Progenitor cell of endocrine pancreas (in vitro differentiated cells): ENCODE measurements around the gene PRR16. TPM values are rescaled to one million over a fixed set of nuclear protein-coding genes. Genes with fewer than 3 reads are reported as not detected.

Experiments
- DNase-seq: peaks from one replicate; pipeline ENCODE4 v3.0.0; 2021; ENCODE audit warnings: low spot score; ENCODE audit not compliant: unreplicated experiment
- H3K27ac Mint-ChIP-seq: 2 replicates; pipeline ENCODE4 v1.8.0; 2021; ENCODE audit warnings: mild to moderate bottlenecking, moderate library complexity, mixed read lengths
- H3K27me3 Mint-ChIP-seq: 2 replicates; pipeline ENCODE4 v1.8.0; 2021; ENCODE audit warnings: mixed read lengths
- H3K36me3 Mint-ChIP-seq: 2 replicates; pipeline ENCODE4 v1.8.0; 2022; ENCODE audit warnings: mixed read lengths; ENCODE audit not compliant: insufficient read depth
- H3K4me1 Mint-ChIP-seq: 2 replicates; pipeline ENCODE4 v1.8.0; 2021; ENCODE audit warnings: low read depth, mixed read lengths
- H3K4me3 Mint-ChIP-seq: 2 replicates; pipeline ENCODE4 v1.8.0; 2021; ENCODE audit warnings: low read depth, mild to moderate bottlenecking, moderate library complexity, mixed read lengths
- H3K9me3 Mint-ChIP-seq: 2 replicates; pipeline ENCODE4 v1.8.0; 2021; ENCODE audit warnings: low read depth, mixed read lengths
- CTCF ChIP-seq: fragments of 200-600 bp; sonication (generic); IDR thresholded peaks from one replicate; pipeline ENCODE4 v1.5.0; 2021; ENCODE audit warnings: antibody characterized with exemption, mild to moderate bottlenecking; ENCODE audit not compliant: unreplicated experiment
- total RNA-seq: library from RNA; stranded (reverse); gene quantifications from 2 replicates; pipeline ENCODE4 v1.2.1, GENCODE V29; 2021

The PRR16 gene
- total RNA-seq, 1 donor from 2014 or later: not detected

DNA sequence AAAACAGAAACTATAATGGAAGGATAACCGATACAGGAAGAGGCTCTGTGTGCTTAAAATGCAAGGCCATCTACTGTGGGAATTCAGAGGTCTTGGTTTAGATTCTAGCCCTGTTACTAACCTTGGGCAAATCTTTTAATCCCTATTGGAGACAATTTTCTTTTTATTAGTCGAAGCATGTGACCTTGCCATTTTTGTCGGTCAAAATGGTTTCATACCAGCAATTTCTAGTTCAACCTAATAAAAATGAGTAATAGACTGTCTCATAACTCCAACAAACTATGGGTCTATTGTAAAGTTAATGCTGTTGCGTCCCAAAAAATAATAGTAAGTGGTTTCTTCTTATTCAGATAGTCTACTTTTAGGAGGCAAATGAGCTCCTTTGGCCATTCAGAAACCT, 38.4 kb downstream of the PRR16 start:
- Mint-ChIP-seq H3K27me3 (no peaks in the 10 kb centered on the region), H3K9me3 (no peaks in the 10 kb centered on the region), H3K36me3 (no peaks in the 10 kb centered on the region), H3K4me3 (no peak overlapping the region), H3K27ac (no peak overlapping the region), H3K4me1 (no peaks in the 10 kb centered on the region)
- TF ChIP-seq CTCF: no peak
- no peak for DNase-seq

GRCh38 chr5:120503341-120503740, 39.2 kb downstream of the PRR16 start:
- H3K4me1 Mint-ChIP-seq: no peaks in the 10 kb centered on the region
- no peaks in the 10 kb centered on the region for H3K9me3 Mint-ChIP-seq
- no peak for DNase-seq
- no peaks in the 10 kb centered on the region for H3K36me3 Mint-ChIP-seq
- no peak for TF ChIP-seq CTCF
- H3K27ac Mint-ChIP-seq: no peak overlapping the region
- H3K4me3 Mint-ChIP-seq: no peak overlapping the region
- H3K27me3 Mint-ChIP-seq: no peaks in the 10 kb centered on the region

- Mint-ChIP-seq H3K4me3 (no peak overlapping the region), H3K9me3 (no peaks in the 10 kb centered on the region), H3K4me1 (no peaks in the 10 kb centered on the region), H3K27me3 (no peaks in the 10 kb centered on the region), H3K36me3 (no peaks in the 10 kb centered on the region), H3K27ac (no peak overlapping the region)
- no peak for TF ChIP-seq CTCF
- DNase-seq: no peak
These were observed 40.0 kb downstream of the PRR16 start for GRCh38 chr5:120504057-120504456.

GRCh38 chr5:120507197-120507596, 43.1 kb downstream of the PRR16 start:
- no peak for DNase-seq
- no peak for TF ChIP-seq CTCF
- Mint-ChIP-seq H3K4me3 (no peak overlapping the region), H3K4me1 (no peaks in the 10 kb centered on the region), H3K27ac (no peak overlapping the region), H3K27me3 (no peaks in the 10 kb centered on the region), H3K36me3 (no peaks in the 10 kb centered on the region), H3K9me3 (no peaks in the 10 kb centered on the region)

- Mint-ChIP-seq H3K9me3 (no peaks in the 10 kb centered on the region), H3K27me3 (no peaks in the 10 kb centered on the region), H3K36me3 (no peaks in the 10 kb centered on the region), H3K4me1 (no peaks in the 10 kb centered on the region), H3K4me3 (no peak overlapping the region), H3K27ac (no peak overlapping the region)
- no peak for TF ChIP-seq CTCF
- no peak for DNase-seq
These were observed 43.8 kb downstream of the PRR16 start for GRCh38 chr5:120507800-120508463.
